Left ventricle myocardium inferior (tissue), 1 donor: ENCODE results near the gene HELB. TPM values are rescaled to one million over a fixed set of nuclear protein-coding genes. Genes with fewer than 3 reads are reported as not detected.

Experiments used
- DNase-seq: peaks from one replicate; pipeline ENCODE4 v3.0.0-alpha.2; 2020
- H3K27ac ChIP-seq: fragments of 200-600 bp; replicated peaks from 2 replicates; pipeline ENCODE4 v1.8.0; 2021
- H3K27me3 ChIP-seq: fragments of 200-600 bp; 2 replicates; pipeline ENCODE4 v1.8.0; 2021; ENCODE audit warnings: low read depth
- H3K36me3 ChIP-seq: fragments of 200-600 bp; 2 replicates; pipeline ENCODE4 v1.8.0; 2021
- H3K4me1 ChIP-seq: fragments of 200-600 bp; 2 replicates; pipeline ENCODE4 v1.8.0; 2021
- H3K4me3 ChIP-seq: fragments of 200-600 bp; 2 replicates; pipeline ENCODE4 v1.8.0; 2021; ENCODE audit warnings: mild to moderate bottlenecking, moderate library complexity
- H3K9me3 ChIP-seq: fragments of 200-600 bp; replicated peaks from 2 replicates; pipeline ENCODE4 v1.8.0; 2021
- intact Hi-C: fragments of 100-400 bp; cut with micrococcal nuclease; formaldehyde crosslinking; loops from one replicate; pipeline ENCODE4 v1.11.0; 2022
- total RNA-seq: library from RNA; stranded (reverse); fragmentation: NEBNext Ultra II Directional; extraction: Animal tissue kit (Norgen Biotek cat#: 25700); gene quantifications from one replicate; pipeline ENCODE4 v1.2.1, GENCODE V29; 2021
- TF ChIP-seq, protein P1 (sequence below): fragments of 200-600 bp; IDR thresholded peaks from 2 replicates; pipeline ENCODE4 v1.8.0; 2021; ENCODE audit warnings: antibody characterized with exemption, mild to moderate bottlenecking, borderline replicate concordance
- donor health status: DM: no; HTN: yes; CAD: no; lungs with severe emphysema.

The HELB gene
- total RNA-seq, 1 donor from 2014 or later = 1.3 TPM

DNA sequence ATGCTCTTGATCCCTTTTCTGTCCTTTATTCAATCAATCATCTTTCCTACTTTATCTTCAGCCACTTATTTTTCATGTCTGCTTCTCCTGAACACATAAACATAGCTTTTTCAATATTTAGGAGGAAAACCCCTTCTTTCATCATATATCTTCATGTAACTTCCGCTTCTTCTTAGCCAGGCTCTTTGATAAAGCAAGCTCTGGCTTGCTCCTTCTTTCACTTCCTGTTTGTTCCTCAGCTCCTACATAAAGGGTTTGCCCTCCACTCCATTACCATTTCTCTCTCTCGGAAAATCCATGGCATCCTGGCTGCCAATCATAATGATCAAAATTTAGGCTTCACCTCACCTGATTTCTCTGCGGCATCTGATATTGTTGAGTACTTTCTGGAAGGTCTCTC is 33.7 kb upstream of the HELB start:
- no peak for DNase-seq
- intact Hi-C loops = no loop called here
- Histone ChIP-seq H3K4me1 (no peaks in the 10 kb centered on the region), H3K36me3 (no peaks in the 10 kb centered on the region), H3K4me3 (no peak overlapping the region), H3K27ac (no peak overlapping the region), H3K9me3 (no peaks in the 10 kb centered on the region), H3K27me3 (peaks cover 11% of the 10 kb centered on the region)
- TF ChIP-seq, protein P1, sequence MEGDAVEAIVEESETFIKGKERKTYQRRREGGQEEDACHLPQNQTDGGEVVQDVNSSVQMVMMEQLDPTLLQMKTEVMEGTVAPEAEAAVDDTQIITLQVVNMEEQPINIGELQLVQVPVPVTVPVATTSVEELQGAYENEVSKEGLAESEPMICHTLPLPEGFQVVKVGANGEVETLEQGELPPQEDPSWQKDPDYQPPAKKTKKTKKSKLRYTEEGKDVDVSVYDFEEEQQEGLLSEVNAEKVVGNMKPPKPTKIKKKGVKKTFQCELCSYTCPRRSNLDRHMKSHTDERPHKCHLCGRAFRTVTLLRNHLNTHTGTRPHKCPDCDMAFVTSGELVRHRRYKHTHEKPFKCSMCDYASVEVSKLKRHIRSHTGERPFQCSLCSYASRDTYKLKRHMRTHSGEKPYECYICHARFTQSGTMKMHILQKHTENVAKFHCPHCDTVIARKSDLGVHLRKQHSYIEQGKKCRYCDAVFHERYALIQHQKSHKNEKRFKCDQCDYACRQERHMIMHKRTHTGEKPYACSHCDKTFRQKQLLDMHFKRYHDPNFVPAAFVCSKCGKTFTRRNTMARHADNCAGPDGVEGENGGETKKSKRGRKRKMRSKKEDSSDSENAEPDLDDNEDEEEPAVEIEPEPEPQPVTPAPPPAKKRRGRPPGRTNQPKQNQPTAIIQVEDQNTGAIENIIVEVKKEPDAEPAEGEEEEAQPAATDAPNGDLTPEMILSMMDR = no peak

DNA sequence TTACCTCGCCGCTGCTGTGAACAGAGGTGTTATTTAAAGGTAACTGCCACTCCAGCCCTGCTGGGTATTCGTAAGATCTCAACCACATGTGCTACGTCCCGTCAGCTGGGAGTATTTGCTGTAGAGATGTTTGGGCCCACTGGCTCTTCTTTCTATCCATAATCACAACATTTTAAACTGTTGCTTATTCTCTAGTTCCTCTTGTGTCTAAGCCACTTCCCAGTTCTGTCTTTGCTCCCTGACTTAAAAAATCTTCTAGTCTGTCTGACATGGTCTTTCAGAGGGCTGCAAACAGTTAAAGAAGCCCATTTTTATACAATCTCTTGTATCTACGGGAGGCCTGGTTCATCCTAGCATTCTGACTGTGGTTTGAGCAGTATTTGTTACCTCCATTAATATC is 33.2 kb upstream of the HELB start:
- H3K36me3 ChIP-seq = no peaks in the 10 kb centered on the region
- no peaks in the 10 kb centered on the region for H3K4me1 ChIP-seq
- no peak overlapping the region for H3K4me3 ChIP-seq
- intact Hi-C loops = no loop called here
- no peaks in the 10 kb centered on the region for H3K9me3 ChIP-seq
- H3K27ac ChIP-seq = no peak overlapping the region
- peaks cover 11% of the 10 kb centered on the region for H3K27me3 ChIP-seq
- TF ChIP-seq, protein P1 = no peak
- no peak for DNase-seq

DNA sequence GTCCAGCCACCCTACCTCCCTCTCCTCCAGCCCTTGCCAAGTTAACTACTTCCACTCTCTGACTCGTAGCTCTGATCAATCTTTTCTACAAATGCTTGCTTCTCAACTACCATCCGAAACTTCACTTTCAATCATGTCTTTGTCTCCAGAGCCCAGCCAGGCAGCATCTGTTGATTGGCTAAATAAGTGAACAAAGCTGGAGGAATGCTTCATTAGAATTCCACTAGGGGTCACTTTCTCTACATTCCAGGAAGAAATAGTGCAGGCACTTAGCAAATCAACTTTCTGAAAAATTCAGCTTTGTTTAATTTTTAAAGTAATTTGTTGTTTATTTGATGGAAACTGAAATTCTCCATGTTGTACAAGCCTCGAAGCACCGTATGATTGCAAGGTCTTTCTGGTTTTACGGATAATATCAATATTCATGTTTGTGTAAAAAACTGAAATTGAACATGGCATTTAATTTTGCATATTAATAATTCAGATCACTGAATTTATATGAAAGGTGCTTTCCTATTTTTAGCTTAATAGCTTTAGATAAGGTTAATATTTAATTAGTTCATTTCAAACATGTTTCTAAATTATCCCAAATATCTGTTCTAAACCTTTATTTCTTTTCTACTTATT is 32.4 kb upstream of the HELB start:
- Histone ChIP-seq H3K27me3 (peaks cover 11% of the 10 kb centered on the region), H3K27ac (no peak overlapping the region), H3K36me3 (no peaks in the 10 kb centered on the region), H3K4me1 (no peaks in the 10 kb centered on the region), H3K4me3 (no peak overlapping the region), H3K9me3 (no peaks in the 10 kb centered on the region)
- intact Hi-C loops = loop anchor here (10.0 kb wide), 1 partner anchor 135 kb away; no protein-coding TSS in a partner anchor
- TF ChIP-seq, protein P1 = peak; percentile 65
- DNase-seq = no peak

DNA sequence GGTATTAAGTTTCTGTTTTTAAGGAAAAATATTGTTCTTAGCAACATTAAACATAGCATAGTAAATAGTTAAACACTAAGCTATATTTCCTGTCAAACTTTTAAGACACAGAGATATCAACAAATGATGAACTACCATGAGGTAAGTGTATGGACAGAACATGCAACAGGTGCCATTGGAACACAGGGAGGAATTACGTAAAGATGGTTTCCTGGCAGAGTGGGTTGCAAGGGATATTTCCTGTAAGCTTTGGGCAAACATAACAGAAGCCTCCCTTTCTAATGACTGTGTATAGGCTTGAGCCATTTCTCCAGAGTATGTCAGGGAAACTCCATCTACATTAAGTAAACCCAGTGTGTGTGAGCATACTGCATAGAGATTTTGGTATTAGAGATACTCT is 31.7 kb upstream of the HELB start:
- H3K4me1 ChIP-seq = no peaks in the 10 kb centered on the region
- intact Hi-C loops = loop anchor here (10.0 kb wide), 1 partner anchor 134 kb away; no protein-coding TSS in a partner anchor

GRCh38 chr12:66272650-66273049 is 29.6 kb upstream of the HELB start:
- H3K27ac ChIP-seq = no peak overlapping the region
- no peak for DNase-seq
- H3K4me1 ChIP-seq = no peaks in the 10 kb centered on the region
- no peak overlapping the region for H3K4me3 ChIP-seq
- no peaks in the 10 kb centered on the region for H3K9me3 ChIP-seq
- TF ChIP-seq, protein P1 = no peak
- H3K36me3 ChIP-seq = no peaks in the 10 kb centered on the region
- intact Hi-C loops = loop anchor here (10.0 kb wide), 1 partner anchor 132 kb away; no protein-coding TSS in a partner anchor
- peaks cover 11% of the 10 kb centered on the region for H3K27me3 ChIP-seq

More for the DNA sequence above, 31.7 kb upstream of the HELB start:
- Histone ChIP-seq H3K27me3 (peaks cover 11% of the 10 kb centered on the region), H3K36me3 (no peaks in the 10 kb centered on the region), H3K9me3 (no peaks in the 10 kb centered on the region), H3K27ac (no peak overlapping the region), H3K4me3 (no peak overlapping the region)
- TF ChIP-seq, protein P1 = no peak
- DNase-seq = no peak
